Stomach smooth muscle (tissue), 2 donors: ENCODE results near the gene GOLGA6B.
"Not testable (repeated sequence)": the region's sequence is repeated elsewhere in the genome, so short reads cannot be mapped to it uniquely, and the experiment has no call there.

Experiments used
- H3K27ac ChIP-seq: one replicate; pipeline ENCODE4 v1.7.0; 2013; ENCODE audit warnings: mild to moderate bottlenecking, low read length, inconsistent platforms
- H3K27me3 ChIP-seq, 2 donors: one replicate each; pipeline ENCODE4 v1.7.0; 2013; ENCODE audit warnings: low read length in 2 of 2; ENCODE audit not compliant: insufficient read depth in 2 of 2, control insufficient read depth in 1 of 2
- H3K36me3 ChIP-seq, 2 donors: one replicate each; pipeline ENCODE4 v1.7.0; 2013; ENCODE audit warnings: low read length in 2 of 2; ENCODE audit not compliant: control insufficient read depth in 2 of 2, insufficient read depth in 2 of 2
- H3K4me1 ChIP-seq: one replicate; pipeline ENCODE4 v1.7.0; 2013; ENCODE audit warnings: low read length; ENCODE audit not compliant: control insufficient read depth, insufficient read depth
- H3K4me3 ChIP-seq, 2 donors: one replicate each; pipeline ENCODE4 v1.7.0; 2013; ENCODE audit warnings: low read length in 2 of 2
- H3K9ac ChIP-seq, 2 donors: one replicate each; pipeline ENCODE4 v1.7.0; 2013; ENCODE audit warnings: low read length in 2 of 2, mild to moderate bottlenecking in 1 of 2
- H3K9me3 ChIP-seq, 2 donors: one replicate each; pipeline ENCODE4 v1.7.0; 2013; ENCODE audit warnings: low read length in 2 of 2; ENCODE audit not compliant: control insufficient read depth in 2 of 2
- donor health status: healthy.
- donor health status: Pancreatic carcinoma.

The GOLGA6B gene

DNA sequence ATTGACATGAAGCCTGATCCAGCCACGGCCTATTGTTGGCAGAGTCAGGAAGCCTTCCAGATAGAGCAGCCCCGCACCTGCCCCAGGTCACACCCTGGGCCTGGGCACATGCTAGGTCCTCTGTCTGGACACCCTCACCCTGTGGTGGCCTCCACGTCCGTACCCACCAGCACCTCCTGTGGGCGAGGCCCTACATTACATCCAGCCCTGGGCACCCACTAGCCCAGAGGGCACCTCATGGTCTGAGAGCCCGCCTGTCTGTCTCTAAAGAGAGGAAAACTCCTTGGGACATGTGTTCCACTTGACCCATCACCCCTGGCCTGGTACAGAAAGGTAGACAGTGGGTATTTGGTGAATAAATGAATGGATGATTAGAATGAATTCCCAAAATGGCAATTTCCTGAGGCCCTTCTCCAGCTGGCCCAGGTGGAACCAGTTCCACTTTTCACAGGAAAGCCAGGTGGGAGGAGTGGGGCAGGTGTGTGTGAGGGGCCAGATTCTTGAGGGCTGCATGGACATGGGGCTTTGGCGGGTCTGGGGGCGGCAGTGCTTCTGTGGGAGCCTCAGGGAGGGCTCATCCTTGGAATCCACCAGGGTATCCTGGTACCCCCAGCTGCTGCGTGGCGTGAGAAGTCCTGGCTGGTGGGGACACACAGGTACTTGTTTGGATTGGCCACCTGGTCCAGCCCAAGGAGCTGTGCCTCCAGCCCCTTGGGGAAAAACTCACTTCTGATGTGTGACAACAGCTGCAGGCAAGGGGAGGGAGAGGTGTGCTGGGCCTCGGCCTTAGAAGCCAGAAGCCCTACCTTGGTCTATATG is 26.0 kb upstream of the GOLGA6B start:
- H3K4me1 ChIP-seq, H3K9ac ChIP-seq, H3K36me3 ChIP-seq, H3K9me3 ChIP-seq, H3K27me3 ChIP-seq, H3K4me3 ChIP-seq, H3K27ac ChIP-seq: not testable (repeated sequence)

DNA sequence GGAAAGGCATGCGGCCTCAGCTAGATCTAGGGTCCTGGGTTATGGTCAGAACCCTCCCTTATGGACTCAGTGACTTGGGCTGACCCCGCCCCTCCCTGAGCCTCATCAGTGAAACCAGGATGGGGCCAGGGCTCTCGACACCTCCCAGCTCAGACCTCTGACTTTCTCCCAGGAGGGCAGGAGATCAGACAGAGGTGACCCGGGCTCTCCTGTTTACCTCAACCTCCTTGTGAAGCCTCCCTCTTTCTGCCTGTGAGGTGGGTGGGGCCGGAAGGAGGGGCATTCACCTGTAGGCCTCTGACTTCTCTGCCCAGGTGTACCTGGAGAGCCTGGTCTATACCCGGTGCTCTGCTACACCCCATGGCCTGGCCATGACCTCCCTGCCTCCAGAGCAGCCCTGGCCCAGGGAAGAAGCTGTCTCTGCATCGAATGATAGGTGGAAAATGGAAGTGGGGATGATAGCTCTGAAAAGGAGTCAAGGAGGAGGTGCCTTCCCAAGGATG is 25.4 kb upstream of the GOLGA6B start:
- H3K4me3 ChIP-seq, H3K36me3 ChIP-seq, H3K27ac ChIP-seq, H3K9ac ChIP-seq, H3K4me1 ChIP-seq, H3K27me3 ChIP-seq, H3K9me3 ChIP-seq: not testable (repeated sequence)

DNA sequence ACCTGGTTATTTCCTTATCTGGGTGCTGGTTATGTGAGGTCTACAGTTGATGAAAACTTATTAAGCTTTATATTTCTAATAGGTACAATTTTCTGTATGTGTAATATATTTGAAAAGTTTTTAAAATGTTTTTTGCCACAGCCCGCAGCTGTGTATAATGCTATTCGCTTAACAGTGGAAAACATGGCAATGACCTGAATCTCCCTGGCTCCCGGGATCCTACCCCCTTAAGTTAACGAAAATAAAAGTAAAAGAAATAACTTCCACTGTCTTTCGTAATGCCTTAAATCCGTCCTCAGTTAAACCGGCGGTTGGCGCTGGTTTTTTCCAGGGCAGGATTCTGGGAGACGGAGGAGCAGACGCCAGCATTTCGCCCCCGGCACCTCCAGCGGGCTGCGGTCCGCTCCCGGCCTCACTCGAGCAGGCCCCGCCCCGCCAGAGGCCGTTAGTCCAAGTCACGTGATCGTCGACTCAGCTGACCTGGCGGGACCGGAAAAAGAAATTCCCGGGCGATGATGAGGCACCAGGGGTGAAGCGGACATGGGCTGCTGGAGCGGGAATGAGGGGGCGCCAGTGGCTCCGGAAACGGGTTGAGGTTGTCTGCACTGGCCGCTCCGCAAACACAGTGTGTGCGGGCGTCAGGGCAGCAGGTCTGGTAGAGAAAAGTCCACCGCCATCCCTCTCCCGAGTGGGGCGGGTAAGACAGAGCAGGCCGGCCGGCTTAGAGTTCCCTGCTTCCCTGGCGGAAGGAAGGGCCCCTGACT is 17.8 kb upstream of the GOLGA6B start:
- H3K27me3 ChIP-seq, H3K9ac ChIP-seq, H3K36me3 ChIP-seq, H3K27ac ChIP-seq, H3K4me1 ChIP-seq, H3K9me3 ChIP-seq: not testable (repeated sequence)
- peak overlapping the region in 1 of 2 donors; percentile 47 for H3K4me3 ChIP-seq

DNA sequence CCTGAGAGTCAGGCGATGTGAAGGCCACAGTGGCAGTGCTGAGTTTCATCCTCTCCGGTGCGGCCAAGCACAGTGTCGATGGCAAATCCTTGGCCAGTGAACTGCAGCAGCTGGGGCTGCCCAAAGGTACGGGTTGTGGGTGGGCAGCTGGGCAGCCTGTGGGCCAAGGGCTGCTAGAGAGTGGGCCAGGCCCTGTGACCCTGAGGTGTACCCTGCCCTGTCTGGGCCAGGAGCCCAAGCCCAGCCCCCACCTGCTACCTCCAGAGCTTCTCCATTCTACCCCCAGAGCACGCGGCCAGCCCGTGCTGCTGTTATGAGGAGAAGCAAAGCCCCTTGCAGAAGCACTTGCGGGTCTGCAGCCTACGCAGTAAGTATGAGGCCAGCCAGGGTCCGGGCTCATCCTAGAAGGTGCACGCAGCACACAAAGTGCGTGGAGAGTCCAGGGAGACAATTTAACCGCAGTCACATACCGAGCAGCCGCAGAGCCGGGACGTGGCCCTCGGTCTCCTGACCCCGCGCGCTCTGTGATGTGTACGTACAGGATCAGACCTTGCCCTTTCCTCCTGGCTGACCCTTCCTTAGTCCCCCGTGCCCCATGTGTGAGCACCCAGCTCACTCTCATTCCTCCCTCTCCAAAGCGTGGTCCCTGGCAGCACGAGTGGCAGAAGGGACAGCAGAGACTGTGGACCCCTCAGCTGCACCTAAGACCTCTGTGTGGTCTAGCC is 14.6 kb upstream of the GOLGA6B start:
- not testable (repeated sequence) for H3K27ac ChIP-seq, H3K4me1 ChIP-seq, H3K9me3 ChIP-seq, H3K36me3 ChIP-seq, H3K27me3 ChIP-seq, H3K4me3 ChIP-seq, H3K9ac ChIP-seq

DNA sequence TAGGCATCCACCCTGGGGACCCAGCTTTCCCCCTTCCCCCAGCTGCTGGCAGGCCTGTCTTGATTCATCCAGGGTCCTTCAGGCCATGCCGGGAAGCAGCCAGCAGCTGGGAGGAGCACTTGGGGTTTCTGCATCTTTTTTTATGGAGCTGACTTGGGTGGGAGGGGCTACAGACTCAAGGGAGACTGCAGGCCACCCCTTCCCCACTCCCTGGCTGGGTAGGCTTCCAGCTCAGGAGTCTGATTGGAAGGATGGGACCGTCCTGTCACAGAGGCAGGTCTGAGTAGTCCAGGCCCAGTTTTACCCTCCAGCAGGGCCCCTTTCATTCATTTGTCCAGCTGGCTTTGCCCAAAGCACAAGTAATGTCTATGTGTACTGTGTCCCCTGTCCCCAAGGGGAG is 12.2 kb upstream of the GOLGA6B start:
- H3K9ac ChIP-seq, H3K4me3 ChIP-seq, H3K9me3 ChIP-seq, H3K4me1 ChIP-seq, H3K36me3 ChIP-seq, H3K27me3 ChIP-seq, H3K27ac ChIP-seq: not testable (repeated sequence)

- H3K4me1 ChIP-seq, H3K9ac ChIP-seq, H3K4me3 ChIP-seq, H3K36me3 ChIP-seq, H3K9me3 ChIP-seq, H3K27me3 ChIP-seq, H3K27ac ChIP-seq: not testable (repeated sequence)
Measured at GRCh38 chr15:72648631-72649253, 5.8 kb upstream of the GOLGA6B start.

DNA sequence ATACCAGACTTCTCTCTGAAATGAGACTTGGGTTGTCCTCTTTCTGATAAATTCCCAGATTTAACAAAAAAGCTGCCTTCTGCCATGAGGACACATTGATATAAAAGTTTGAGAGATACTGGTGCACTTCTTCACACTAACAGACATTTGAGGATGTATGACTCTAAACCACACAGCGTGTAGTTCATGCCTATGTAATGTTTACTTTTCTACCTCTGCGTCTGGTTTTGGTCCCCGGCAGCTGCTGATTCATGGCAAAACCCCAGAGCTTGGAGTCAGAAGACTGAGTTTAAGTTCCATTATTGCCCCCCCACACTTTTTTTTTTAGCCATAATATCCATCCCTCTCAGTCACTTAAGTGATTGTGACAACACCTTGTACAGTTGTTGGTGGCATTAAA is 1.5 kb downstream of the GOLGA6B start:
- not testable (repeated sequence) for H3K36me3 ChIP-seq, H3K9me3 ChIP-seq, H3K27ac ChIP-seq, H3K4me3 ChIP-seq, H3K9ac ChIP-seq, H3K4me1 ChIP-seq, H3K27me3 ChIP-seq

DNA sequence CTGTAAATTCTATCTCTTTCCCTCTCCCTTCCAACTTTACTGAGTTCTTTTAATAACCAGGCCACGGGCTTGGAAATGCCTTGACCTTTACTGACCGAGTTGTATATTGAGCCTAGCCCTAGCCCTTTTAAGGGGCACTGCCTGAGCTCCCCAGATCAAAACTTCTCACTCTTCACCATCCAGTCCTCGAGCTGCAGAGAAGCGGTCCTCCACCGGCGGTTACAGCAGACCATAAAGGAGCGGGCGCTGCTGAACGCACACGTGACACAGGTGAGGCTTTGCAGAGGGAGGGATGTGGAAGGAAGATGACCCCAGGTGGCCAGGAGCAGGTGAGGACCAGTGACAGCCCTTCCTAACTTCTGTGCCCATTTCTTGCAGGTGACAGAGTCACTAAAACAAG is 6.6 kb downstream of the GOLGA6B start:
- not testable (repeated sequence) for H3K4me3 ChIP-seq, H3K36me3 ChIP-seq, H3K4me1 ChIP-seq, H3K27ac ChIP-seq, H3K27me3 ChIP-seq, H3K9ac ChIP-seq, H3K9me3 ChIP-seq

GRCh38 chr15:72663931-72664330 is 9.4 kb downstream of the GOLGA6B start:
- not testable (repeated sequence) for H3K4me1 ChIP-seq, H3K4me3 ChIP-seq, H3K36me3 ChIP-seq, H3K9ac ChIP-seq, H3K27me3 ChIP-seq, H3K9me3 ChIP-seq, H3K27ac ChIP-seq

DNA sequence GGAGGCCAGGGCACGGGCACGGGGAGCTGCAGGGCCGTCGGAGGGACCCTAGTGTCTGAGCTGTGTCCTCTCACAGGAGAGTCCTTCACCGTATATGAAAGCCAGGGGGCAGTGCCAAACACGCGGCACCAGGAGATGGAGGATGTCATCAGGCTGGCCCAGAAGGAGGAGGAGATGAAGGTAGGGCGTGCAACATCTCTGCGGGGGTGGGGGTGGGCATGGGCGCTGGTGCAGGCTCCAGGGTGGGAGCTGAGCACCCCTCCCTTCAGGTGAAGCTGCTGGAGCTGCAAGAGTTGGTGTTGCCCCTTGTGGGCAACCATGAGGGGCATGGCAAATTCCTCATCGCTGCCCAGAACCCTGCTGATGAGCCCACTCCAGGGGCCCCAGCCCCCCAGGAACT is 11.2 kb downstream of the GOLGA6B start:
- not testable (repeated sequence) for H3K27ac ChIP-seq, H3K27me3 ChIP-seq, H3K4me1 ChIP-seq, H3K9me3 ChIP-seq, H3K4me3 ChIP-seq, H3K9ac ChIP-seq, H3K36me3 ChIP-seq
